K562 (cell line): ENCODE measurements around the gene MXRA7. TPM values are rescaled to one million over a fixed set of nuclear protein-coding genes. Genes with fewer than 3 reads are reported as not detected.

Source experiments
- ASH1L ChIP-seq: fragments of 450-650 bp; IDR thresholded peaks from 2 replicates; pipeline ENCODE4 v1.6.1; 2018; ENCODE audit warnings: borderline replicate concordance, mild to moderate bottlenecking, low read depth; ENCODE audit not compliant: partially characterized antibody
- DIDO1 ChIP-seq: fragments of 450-650 bp; IDR thresholded peaks from 2 replicates; pipeline ENCODE4 v1.6.1; 2016; ENCODE audit warnings: low read depth, missing biosample characterization, missing genetic modification characterization
- E2F6 ChIP-seq, 2 experiments: IDR thresholded peaks; 2 replicates each; pipeline ENCODE4 v1.6.1; 2011; ENCODE audit warnings: borderline replicate concordance in 1 of 2, control low read depth in 1 of 2, low read depth in 1 of 2, low read length in 1 of 2, mild to moderate bottlenecking in 1 of 2, mixed read lengths in 1 of 2, moderate library complexity in 1 of 2; ENCODE audit not compliant: insufficient read depth in 1 of 2, insufficient read length in 1 of 2, poor library complexity in 1 of 2, severe bottlenecking in 1 of 2; ENCODE audit errors: extremely low read depth in 1 of 2
- GABPB1 ChIP-seq: sonication (generic); formaldehyde crosslinking; IDR thresholded peaks from 2 replicates; pipeline ENCODE4 v1.8.0; 2022; ENCODE audit warnings: mild to moderate bottlenecking, missing genetic modification reagents
- HOXB6 ChIP-seq: fragments of 250-450 bp; sonication (Bioruptor Pico); IDR thresholded peaks from 2 replicates; pipeline ENCODE4 v1.5.1; 2022; ENCODE audit warnings: mild to moderate bottlenecking, borderline replicate concordance
- KAT7 ChIP-seq: sonication (generic); formaldehyde crosslinking; IDR thresholded peaks from 2 replicates; pipeline ENCODE4 v1.8.0; 2022; ENCODE audit warnings: missing genetic modification reagents, mild to moderate bottlenecking, borderline replicate concordance
- KDM2B ChIP-seq: fragments of 250-450 bp; sonication (Bioruptor Pico); IDR thresholded peaks from 2 replicates; pipeline ENCODE4 v1.8.0; 2021; ENCODE audit warnings: mild to moderate bottlenecking, moderate library complexity
- KDM4B ChIP-seq, 2 experiments: fragments of 450-650 bp in 1 of 2; sonication (generic) in 1 of 2; IDR thresholded peaks; 2 replicates each; pipeline ENCODE4 v1.6.1; 2016 to 2017; ENCODE audit warnings: borderline replicate concordance in 2 of 2, antibody characterized with exemption in 1 of 2, low read depth in 1 of 2, mild to moderate bottlenecking in 1 of 2
- NCOR1 ChIP-seq: fragments of 450-650 bp; IDR thresholded peaks from 2 replicates; pipeline ENCODE4 v1.6.1; 2016; ENCODE audit warnings: mild to moderate bottlenecking, moderate library complexity
- NR2C1 ChIP-seq, 2 experiments: fragments of 450-650 bp; IDR thresholded peaks; 2 replicates each; pipeline ENCODE4 v1.6.1; 2017; ENCODE audit warnings: mild to moderate bottlenecking in 2 of 2, antibody characterized with exemption in 1 of 2, inconsistent platforms in 1 of 2, missing compliant biosample characterization in 1 of 2, missing genetic modification characterization in 1 of 2
- PHF20 ChIP-seq: fragments of 450-650 bp; IDR thresholded peaks from 2 replicates; pipeline ENCODE4 v1.6.1; 2018; ENCODE audit not compliant: partially characterized antibody
- RBBP5 ChIP-seq: fragments of 200-600 bp; sonication (generic); IDR thresholded peaks from 2 replicates; pipeline ENCODE4 v1.6.1; 2012; ENCODE audit warnings: borderline replicate concordance, mild to moderate bottlenecking, low read length, control low read depth, inconsistent platforms; ENCODE audit not compliant: insufficient read depth, poor library complexity, severe bottlenecking
- SIN3A ChIP-seq, 2 experiments: fragments of 150-350 bp in 1 of 2; IDR thresholded peaks; 2 replicates each; pipeline ENCODE4 v1.6.1; 2011 to 2016; ENCODE audit warnings: borderline replicate concordance in 2 of 2, low read depth in 2 of 2, low read length in 2 of 2, mild to moderate bottlenecking in 2 of 2, moderate library complexity in 2 of 2; ENCODE audit not compliant: control insufficient read depth in 1 of 2
- SREBF1 ChIP-seq: fragments of 150-350 bp; IDR thresholded peaks from 2 replicates; pipeline ENCODE4 v1.6.1; 2014; ENCODE audit warnings: antibody characterized with exemption, low read depth, low read length, borderline replicate concordance
- ZBTB11 ChIP-seq, 3 experiments: fragments of 200-800 bp in 1 of 3; fragments of 250-450 bp in 1 of 3; fragments of 450-650 bp in 1 of 3; sonication (Bioruptor Pico) in 1 of 3; sonication (Bioruptor generic) in 1 of 3; formaldehyde crosslinking in 1 of 3; IDR thresholded peaks; 2 replicates each; pipeline versions ENCODE4 v1.6.1 to v1.8.0; 2016 to 2022; ENCODE audit warnings: mild to moderate bottlenecking in 2 of 3, missing genetic modification characterization in 2 of 3, missing compliant biosample characterization in 1 of 3, moderate library complexity in 1 of 3
- ZBTB33 ChIP-seq: sonication (generic); formaldehyde crosslinking; IDR thresholded peaks from 2 replicates; pipeline ENCODE4 v1.8.1; 2023; ENCODE audit warnings: mild to moderate bottlenecking, missing genetic modification reagents
- ZNF217 ChIP-seq: sonication (generic); formaldehyde crosslinking; IDR thresholded peaks from 2 replicates; pipeline ENCODE4 v1.8.0; 2022; ENCODE audit warnings: mild to moderate bottlenecking, missing genetic modification reagents
- ZNF23 ChIP-seq: fragments of 250-450 bp; sonication (Bioruptor Pico); IDR thresholded peaks from 2 replicates; pipeline ENCODE4 v1.4.0; 2020; ENCODE audit warnings: mild to moderate bottlenecking
- polyA plus RNA-seq, 8 experiments: library from polyadenylated mRNA; depleted of rRNA in 4 of 8; stranded (reverse) in 5 of 8; unstranded in 3 of 8; fragments of >200 nt; fragmentation: Nextera tagmentation in 2 of 8; fragmentation: Illumina TruSeq in 1 of 8; extraction: Ambion mirVana in 2 of 8; extraction: Trizol in 1 of 8; gene quantifications; 2 replicates each; pipeline versions ENCODE4 v1.2.1 to v1.2.3, GENCODE V29; 2011 to 2014; ENCODE audit warnings: inconsistent platforms in 1 of 8, missing spikeins in 1 of 8
- total RNA-seq, 7 experiments: library from RNA; depleted of rRNA in 6 of 7; stranded (reverse); fragments of >200 nt in 6 of 7; fragmentation: Illumina TruSeq in 2 of 7; extraction: Trizol in 2 of 7; gene quantifications; 2 replicates each; pipeline versions ENCODE4 v1.2.1 to v1.2.3, GENCODE V29; 2011 to 2021; ENCODE audit warnings: low replicate concordance in 1 of 7

Gene MXRA7
- total and polyA plus RNA-seq, 9 of the 15 experiments (the other 6 are each of a cell fraction or from before 2014, with no cell fraction given), result 2.6 to 38.4 (median 14.3) TPM

- TF ChIP-seq SIN3A (IDR thresholded peaks at IDR 0.05; ENCODE audit: borderline replicate concordance in 2 of 2, control insufficient read depth in 1 of 2, low read depth in 2 of 2, low read length in 2 of 2) (peak; percentile 96 to 97), PHF20 (peak; percentile 77), KAT7 (peak; percentile 14; the same call in 1 of the 2 replicates), E2F6 (IDR thresholded peaks at IDR 0.05; ENCODE audit: borderline replicate concordance in 1 of 2, extremely low read depth in 1 of 2, insufficient read depth in 1 of 2, insufficient read length in 1 of 2, low read depth in 1 of 2, low read length in 1 of 2, poor library complexity in 1 of 2, severe bottlenecking in 1 of 2) (peak; percentile 33 to 48), ASH1L (no peak), ZBTB33 (peak; percentile 61; the same call in 1 of the 2 replicates), KDM2B (CRISPR knock-in tag) (0 out of 2 replicates have a peak, but pooled peaks have one; percentile 55), GABPB1 (CRISPR knock-in tag) (peak; percentile 92), KDM4B (IDR thresholded peaks at IDR 0.05; ENCODE audit: borderline replicate concordance in 2 of 2, low read depth in 1 of 2) (peak in 1 of 2 experiments; percentile 79; a peak in 1 of 4 replicates), SREBF1 (no peak), ZNF23 (CRISPR knock-in tag) (no peak), NCOR1 (peak; percentile 68), ZBTB11 (CRISPR knock-in tag; IDR thresholded peaks at IDR 0.05) (peak; percentile 51 to 97 (median 87); a peak in 5 of 6 replicates), DIDO1 (tag) (no peak), RBBP5 (no peak), ZNF217 (CRISPR knock-in tag) (0 out of 2 replicates have a peak, but pooled peaks have one; percentile 59), NR2C1 (IDR thresholded peaks at IDR 0.05) (peak; percentile 96), NR2C1 (tag; IDR thresholded peaks at IDR 0.05) (peak; percentile 97), HOXB6 (0 out of 2 replicates have a peak, but pooled peaks have one; percentile 18)
Measured at GRCh38 chr17:76737082-76737675, 26.4 kb upstream of the MXRA7 start, which contains the start of gene SRSF2 (continued).
